Panc1 (cell line): ENCODE results near the gene ALX4.

Experiments
- CTCF ChIP-seq: fragments of 450-650 bp; IDR thresholded peaks from 2 replicates; pipeline ENCODE4 v1.5.1; 2017; ENCODE audit warnings: mild to moderate bottlenecking
- SIN3A ChIP-seq: IDR thresholded peaks from 2 replicates; pipeline ENCODE4 v1.6.1; 2012; ENCODE audit warnings: low read depth, mild to moderate bottlenecking, low read length, moderate library complexity, borderline replicate concordance; ENCODE audit not compliant: insufficient read depth

GRCh38 chr11:44329472-44330230, 19.7 kb upstream of the ALX4 start:
- TF ChIP-seq CTCF (no peak), SIN3A (no peak)
